ENCODE results near the gene RAD51B. TPM values are rescaled to one million over a fixed set of nuclear protein-coding genes. Genes with fewer than 3 reads are reported as not detected.

RAD51B gene
- total and polyA plus RNA-seq, 2 of the 13 experiments (the other 11 are each of a cell fraction or from before 2014, with no cell fraction given), result 7.0 to 9.5 TPM

DNA sequence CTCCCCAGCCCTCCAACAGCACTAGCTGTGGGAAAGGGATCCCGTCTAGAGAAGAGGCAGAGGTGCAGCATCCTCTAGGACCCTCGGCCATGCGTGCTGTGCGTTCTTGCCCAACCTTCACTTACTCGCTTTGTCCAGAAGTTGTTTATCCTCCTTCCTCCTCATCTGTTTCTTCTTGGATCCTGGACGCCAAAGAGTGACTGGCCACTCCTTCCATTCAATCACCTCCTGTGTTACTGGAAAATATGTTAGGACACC, 832.8 kb downstream of the RAD51B start (continued):
- TF ChIP-seq, protein P1, sequence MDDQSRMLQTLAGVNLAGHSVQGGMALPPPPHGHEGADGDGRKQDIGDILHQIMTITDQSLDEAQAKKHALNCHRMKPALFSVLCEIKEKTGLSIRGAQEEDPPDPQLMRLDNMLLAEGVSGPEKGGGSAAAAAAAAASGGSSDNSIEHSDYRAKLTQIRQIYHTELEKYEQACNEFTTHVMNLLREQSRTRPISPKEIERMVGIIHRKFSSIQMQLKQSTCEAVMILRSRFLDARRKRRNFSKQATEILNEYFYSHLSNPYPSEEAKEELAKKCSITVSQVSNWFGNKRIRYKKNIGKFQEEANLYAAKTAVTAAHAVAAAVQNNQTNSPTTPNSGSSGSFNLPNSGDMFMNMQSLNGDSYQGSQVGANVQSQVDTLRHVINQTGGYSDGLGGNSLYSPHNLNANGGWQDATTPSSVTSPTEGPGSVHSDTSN (CRISPR knock-in tag; IDR thresholded peaks at IDR 0.05; ENCODE audit: borderline replicate concordance), result no peak
- TF ChIP-seq, protein P2, sequence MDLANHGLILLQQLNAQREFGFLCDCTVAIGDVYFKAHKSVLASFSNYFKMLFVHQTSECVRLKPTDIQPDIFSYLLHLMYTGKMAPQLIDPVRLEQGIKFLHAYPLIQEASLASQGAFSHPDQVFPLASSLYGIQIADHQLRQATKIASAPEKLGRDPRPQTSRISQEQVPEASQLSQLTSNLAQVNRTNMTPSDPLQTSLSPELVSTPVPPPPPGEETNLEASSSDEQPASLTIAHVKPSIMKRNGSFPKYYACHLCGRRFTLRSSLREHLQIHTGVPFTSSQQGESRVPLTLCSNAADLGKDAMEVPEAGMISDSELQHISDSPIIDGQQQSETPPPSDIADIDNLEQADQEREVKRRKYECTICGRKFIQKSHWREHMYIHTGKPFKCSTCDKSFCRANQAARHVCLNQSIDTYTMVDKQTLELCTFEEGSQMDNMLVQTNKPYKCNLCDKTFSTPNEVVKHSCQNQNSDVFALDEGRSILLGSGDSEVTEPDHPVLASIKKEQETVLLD (CRISPR knock-in tag; IDR thresholded peaks at IDR 0.05; ENCODE audit: low read depth), result no peak
- TF ChIP-seq ATF7 (IDR thresholded peaks at IDR 0.05) (no peak), ATF7 (CRISPR knock-in tag; IDR thresholded peaks at IDR 0.05) (no peak), TOPORS (CRISPR knock-in tag; IDR thresholded peaks at IDR 0.05) (no peak), ZNF773 (CRISPR knock-in tag; IDR thresholded peaks at IDR 0.05; ENCODE audit: borderline replicate concordance) (no peak)
- TF ChIP-seq, protein P3, sequence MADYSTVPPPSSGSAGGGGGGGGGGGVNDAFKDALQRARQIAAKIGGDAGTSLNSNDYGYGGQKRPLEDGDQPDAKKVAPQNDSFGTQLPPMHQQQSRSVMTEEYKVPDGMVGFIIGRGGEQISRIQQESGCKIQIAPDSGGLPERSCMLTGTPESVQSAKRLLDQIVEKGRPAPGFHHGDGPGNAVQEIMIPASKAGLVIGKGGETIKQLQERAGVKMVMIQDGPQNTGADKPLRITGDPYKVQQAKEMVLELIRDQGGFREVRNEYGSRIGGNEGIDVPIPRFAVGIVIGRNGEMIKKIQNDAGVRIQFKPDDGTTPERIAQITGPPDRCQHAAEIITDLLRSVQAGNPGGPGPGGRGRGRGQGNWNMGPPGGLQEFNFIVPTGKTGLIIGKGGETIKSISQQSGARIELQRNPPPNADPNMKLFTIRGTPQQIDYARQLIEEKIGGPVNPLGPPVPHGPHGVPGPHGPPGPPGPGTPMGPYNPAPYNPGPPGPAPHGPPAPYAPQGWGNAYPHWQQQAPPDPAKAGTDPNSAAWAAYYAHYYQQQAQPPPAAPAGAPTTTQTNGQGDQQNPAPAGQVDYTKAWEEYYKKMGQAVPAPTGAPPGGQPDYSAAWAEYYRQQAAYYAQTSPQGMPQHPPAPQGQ (CRISPR knock-in tag; IDR thresholded peaks at IDR 0.05; ENCODE audit: borderline replicate concordance), result no peak

DNA sequence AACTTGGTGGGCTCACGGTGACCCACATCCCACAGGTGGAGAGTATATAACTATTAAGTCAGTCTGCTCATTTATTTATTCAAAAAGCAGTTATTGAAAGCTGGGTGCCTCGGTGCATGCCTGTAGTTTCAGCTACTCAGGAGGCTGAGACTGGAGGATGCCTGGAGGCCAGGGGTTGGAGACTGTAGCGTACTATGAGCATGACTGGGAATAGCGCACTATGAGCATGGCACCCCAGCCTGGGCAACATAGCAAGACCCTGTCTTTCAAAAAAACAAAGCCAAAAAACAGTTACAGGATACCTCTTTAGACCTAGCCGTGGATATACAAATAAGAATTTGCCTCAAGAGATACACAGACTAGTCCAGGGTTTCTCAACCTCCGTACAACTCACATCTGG, 833.5 kb downstream of the RAD51B start:
- ATAC-seq (no peak), FAIRE-seq (no peak), DNase-seq (ENCODE audit: low spot score) (no peak)
- 41% methylated on average over 6 of the region's 6 CpGs for WGBS (ENCODE audit: low lambda C conversion rate)
- ChIA-PET POLR2A (no interaction called here), CTCF (ENCODE audit: low intra/inter-chr PET ratio, low total read pairs) (no interaction called here)
- H3K4me1 ChIP-seq (ENCODE audit: insufficient read depth, low read length), result peaks cover 46% of the 10 kb centered on the region
- no peak overlapping the region for H3K4me2 ChIP-seq (ENCODE audit: low read depth, low read length)
- H4K20me1 ChIP-seq (ENCODE audit: insufficient read depth, low read length), result no peaks in the 10 kb centered on the region
- no peaks in the 10 kb centered on the region for H3K36me3 ChIP-seq (replicated peaks in 1 of 2; ENCODE audit: control insufficient read depth in 1 of 2, insufficient read depth in 2 of 2, low read length in 2 of 2)
- no peak overlapping the region for H3K9ac ChIP-seq (ENCODE audit: insufficient read depth, low read depth, low read length)
- intact Hi-C loops (cut with micrococcal nuclease; ENCODE audit: unreplicated experiment), result loop anchor here (10.0 kb wide), 1 partner anchor 408 kb away; no protein-coding TSS in a partner anchor
- no peaks in the 10 kb centered on the region for H3K9me3 ChIP-seq (ENCODE audit: low read length)
- H3K27ac ChIP-seq (ENCODE audit: extremely low read length, insufficient read depth, low read length), result no peak overlapping the region
- no peak overlapping the region for H2AFZ ChIP-seq (ENCODE audit: low read length)
- no peaks in the 10 kb centered on the region for H3K79me2 ChIP-seq (ENCODE audit: insufficient read depth, low read length)
- no TSS peak for BruUV-seq (replicated peaks)
- in situ Hi-C loops (cut with HindIII; ENCODE audit: extremely low pct_ligation_motif_present, low pct_unique_long_range_greater_than_20kb), result loop anchor here (25.0 kb wide), 1 partner anchor 716 kb away; no protein-coding TSS in a partner anchor
- H3K27me3 ChIP-seq (ENCODE audit: control insufficient read depth in 1 of 2, insufficient read depth in 2 of 2, low read length in 2 of 2), result no peaks in the 10 kb centered on the region
- H3K4me3 ChIP-seq (replicated peaks in 1 of 3; ENCODE audit: insufficient read depth in 1 of 3, low read depth in 2 of 3, low read length in 3 of 3), result no peak overlapping the region
- TF ChIP-seq SYNCRIP (IDR thresholded peaks at IDR 0.05; ENCODE audit: insufficient read depth, low read depth, low read length) (no peak), RFX5 (IDR thresholded peaks at IDR 0.05; ENCODE audit: low read depth, low read length) (no peak), ZNF841 (CRISPR knock-in tag; IDR thresholded peaks at IDR 0.05; ENCODE audit: borderline replicate concordance) (no peak), ARHGAP35 (CRISPR knock-in tag; IDR thresholded peaks at IDR 0.05; ENCODE audit: borderline replicate concordance) (no peak), ZNF432 (CRISPR knock-in tag; IDR thresholded peaks at IDR 0.05; ENCODE audit: borderline replicate concordance) (no peak), SMARCE1 (IDR thresholded peaks at IDR 0.05; ENCODE audit: borderline replicate concordance) (no peak), ZNF672 (CRISPR knock-in tag; IDR thresholded peaks at IDR 0.05) (no peak), MAFF (IDR thresholded peaks at IDR 0.05; ENCODE audit: low read depth, low read length) (no peak)
- TF ChIP-seq, protein P4, sequence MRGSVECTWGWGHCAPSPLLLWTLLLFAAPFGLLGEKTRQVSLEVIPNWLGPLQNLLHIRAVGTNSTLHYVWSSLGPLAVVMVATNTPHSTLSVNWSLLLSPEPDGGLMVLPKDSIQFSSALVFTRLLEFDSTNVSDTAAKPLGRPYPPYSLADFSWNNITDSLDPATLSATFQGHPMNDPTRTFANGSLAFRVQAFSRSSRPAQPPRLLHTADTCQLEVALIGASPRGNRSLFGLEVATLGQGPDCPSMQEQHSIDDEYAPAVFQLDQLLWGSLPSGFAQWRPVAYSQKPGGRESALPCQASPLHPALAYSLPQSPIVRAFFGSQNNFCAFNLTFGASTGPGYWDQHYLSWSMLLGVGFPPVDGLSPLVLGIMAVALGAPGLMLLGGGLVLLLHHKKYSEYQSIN (CRISPR knock-in tag; IDR thresholded peaks at IDR 0.05; ENCODE audit: borderline replicate concordance), result no peak
- TF ChIP-seq, protein P5, sequence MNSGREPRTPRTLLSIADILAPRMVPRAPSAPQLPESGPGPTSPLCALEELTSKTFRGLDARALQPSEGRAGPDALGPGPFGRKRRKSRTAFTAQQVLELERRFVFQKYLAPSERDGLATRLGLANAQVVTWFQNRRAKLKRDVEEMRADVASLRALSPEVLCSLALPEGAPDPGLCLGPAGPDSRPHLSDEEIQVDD (CRISPR knock-in tag; IDR thresholded peaks at IDR 0.05; ENCODE audit: borderline replicate concordance), result no peak
- TF ChIP-seq, protein P6, sequence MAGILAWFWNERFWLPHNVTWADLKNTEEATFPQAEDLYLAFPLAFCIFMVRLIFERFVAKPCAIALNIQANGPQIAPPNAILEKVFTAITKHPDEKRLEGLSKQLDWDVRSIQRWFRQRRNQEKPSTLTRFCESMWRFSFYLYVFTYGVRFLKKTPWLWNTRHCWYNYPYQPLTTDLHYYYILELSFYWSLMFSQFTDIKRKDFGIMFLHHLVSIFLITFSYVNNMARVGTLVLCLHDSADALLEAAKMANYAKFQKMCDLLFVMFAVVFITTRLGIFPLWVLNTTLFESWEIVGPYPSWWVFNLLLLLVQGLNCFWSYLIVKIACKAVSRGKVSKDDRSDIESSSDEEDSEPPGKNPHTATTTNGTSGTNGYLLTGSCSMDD (CRISPR knock-in tag; IDR thresholded peaks at IDR 0.05), result no peak

Measured in HepG2 (cell line).